Measurements from ENCODE around the gene PLK1.

The PLK1 gene

DNA sequence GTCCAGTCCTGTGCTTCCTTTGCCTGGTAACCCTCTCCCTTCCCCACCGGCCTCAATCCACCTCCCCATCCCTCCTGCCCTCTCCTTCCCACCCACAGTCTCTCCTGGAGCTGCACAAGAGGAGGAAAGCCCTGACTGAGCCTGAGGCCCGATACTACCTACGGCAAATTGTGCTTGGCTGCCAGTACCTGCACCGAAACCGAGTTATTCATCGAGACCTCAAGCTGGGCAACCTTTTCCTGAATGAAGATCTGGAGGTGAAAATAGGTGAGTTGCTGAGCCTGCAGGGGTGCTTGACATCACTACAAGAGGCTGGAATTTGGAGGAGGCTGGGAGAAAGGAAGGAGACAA, 1.3 kb downstream of the PLK1 start:
- TF ChIP-seq, protein P1, sequence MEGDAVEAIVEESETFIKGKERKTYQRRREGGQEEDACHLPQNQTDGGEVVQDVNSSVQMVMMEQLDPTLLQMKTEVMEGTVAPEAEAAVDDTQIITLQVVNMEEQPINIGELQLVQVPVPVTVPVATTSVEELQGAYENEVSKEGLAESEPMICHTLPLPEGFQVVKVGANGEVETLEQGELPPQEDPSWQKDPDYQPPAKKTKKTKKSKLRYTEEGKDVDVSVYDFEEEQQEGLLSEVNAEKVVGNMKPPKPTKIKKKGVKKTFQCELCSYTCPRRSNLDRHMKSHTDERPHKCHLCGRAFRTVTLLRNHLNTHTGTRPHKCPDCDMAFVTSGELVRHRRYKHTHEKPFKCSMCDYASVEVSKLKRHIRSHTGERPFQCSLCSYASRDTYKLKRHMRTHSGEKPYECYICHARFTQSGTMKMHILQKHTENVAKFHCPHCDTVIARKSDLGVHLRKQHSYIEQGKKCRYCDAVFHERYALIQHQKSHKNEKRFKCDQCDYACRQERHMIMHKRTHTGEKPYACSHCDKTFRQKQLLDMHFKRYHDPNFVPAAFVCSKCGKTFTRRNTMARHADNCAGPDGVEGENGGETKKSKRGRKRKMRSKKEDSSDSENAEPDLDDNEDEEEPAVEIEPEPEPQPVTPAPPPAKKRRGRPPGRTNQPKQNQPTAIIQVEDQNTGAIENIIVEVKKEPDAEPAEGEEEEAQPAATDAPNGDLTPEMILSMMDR (IDR thresholded peaks at IDR 0.05; ENCODE audit: insufficient read depth, low read depth, low read length, missing control alignments): no peak
- no peak for DNase-seq (ENCODE audit: low read depth)
- H3K4me3 ChIP-seq (ENCODE audit: low read depth, low read length): peak overlapping the region; percentile 77

DNA sequence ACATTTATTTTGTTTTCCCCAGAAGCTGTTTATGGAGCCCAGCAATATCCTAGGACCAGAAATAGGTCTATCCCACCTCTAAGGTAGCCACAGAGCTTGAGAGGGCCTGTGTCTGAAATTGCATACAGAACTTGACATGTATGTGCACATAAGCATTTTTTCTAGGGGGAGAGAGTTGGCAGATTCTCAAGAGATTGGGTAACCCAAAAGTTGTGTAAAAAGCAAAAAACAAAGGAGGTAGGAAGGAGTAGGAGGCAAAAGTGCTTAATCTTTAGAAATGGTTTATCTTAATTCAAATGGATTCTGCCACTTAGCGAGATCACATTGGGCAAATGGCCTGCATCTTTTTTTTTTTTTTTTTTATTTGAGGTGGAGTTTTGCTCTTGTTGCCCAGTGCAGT, 3.5 kb downstream of the PLK1 start:
- no peak for DNase-seq (ENCODE audit: low read depth)
- TF ChIP-seq, protein P1 (IDR thresholded peaks at IDR 0.05; ENCODE audit: insufficient read depth, low read depth, low read length, missing control alignments): no peak

DNA sequence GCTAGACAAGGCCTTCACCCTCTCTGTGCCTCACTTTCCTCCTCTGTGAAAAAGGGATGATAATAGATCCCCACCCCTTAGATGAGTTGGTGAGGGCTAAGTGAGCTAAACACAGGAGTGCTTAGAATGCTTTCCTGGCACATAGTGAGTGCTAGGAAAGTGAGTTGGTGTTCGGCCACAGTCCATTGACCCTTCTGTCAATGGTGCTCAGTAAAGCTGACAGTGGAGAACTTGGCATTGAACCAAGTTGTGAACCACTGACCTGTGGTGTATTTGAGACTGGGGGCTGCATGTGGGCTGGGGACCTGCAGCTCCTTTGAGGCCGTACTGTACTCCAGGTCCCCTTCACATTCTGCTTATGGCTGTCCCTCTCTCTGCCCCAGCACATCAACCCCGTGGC, 4.8 kb downstream of the PLK1 start:
- no peak for DNase-seq (ENCODE audit: low read depth)
- no peak overlapping the region for H3K4me3 ChIP-seq (ENCODE audit: low read depth, low read length)
- TF ChIP-seq, protein P1 (IDR thresholded peaks at IDR 0.05; ENCODE audit: insufficient read depth, low read depth, low read length, missing control alignments): no peak

More for the DNA sequence above, 3.5 kb downstream of the PLK1 start:
- no peak overlapping the region for H3K4me3 ChIP-seq (ENCODE audit: low read depth, low read length)

DNA sequence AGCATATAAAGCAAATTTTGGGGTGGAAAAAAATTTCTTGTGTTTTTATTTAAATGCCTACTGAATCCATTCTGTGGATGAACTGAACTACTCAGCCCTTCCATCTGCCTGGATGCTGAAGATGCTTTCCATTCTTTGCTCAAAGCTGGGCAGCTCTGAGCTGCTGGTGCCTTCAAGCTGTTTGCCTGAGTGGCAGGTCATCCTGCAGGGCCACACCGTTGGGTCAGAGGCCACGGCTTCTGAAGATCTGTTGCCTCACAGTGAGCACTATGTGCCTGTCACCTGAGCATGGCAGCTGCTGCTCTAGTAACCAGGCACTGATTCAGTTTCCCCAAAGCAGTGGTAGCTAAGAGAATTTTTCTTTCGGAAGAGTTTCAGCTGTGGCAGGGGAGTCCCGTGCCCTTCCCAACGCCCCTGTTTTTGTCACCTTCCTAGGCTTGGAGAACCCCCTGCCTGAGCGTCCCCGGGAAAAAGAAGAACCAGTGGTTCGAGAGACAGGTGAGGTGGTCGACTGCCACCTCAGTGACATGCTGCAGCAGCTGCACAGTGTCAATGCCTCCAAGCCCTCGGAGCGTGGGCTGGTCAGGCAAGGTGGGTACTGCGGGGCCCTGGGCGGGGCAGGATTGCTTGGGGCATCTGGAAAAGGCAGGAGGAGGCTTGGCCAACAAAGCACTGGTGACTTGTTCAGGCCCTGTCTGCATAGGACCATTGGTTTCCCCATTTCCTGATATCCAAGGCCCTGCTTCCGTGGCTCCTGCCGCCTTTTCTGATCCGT, 8.5 kb downstream of the PLK1 start:
- TF ChIP-seq, protein P1 (IDR thresholded peaks at IDR 0.05; ENCODE audit: insufficient read depth, low read depth, low read length, missing control alignments): no peak
- DNase-seq (ENCODE audit: low read depth): no peak

DNA sequence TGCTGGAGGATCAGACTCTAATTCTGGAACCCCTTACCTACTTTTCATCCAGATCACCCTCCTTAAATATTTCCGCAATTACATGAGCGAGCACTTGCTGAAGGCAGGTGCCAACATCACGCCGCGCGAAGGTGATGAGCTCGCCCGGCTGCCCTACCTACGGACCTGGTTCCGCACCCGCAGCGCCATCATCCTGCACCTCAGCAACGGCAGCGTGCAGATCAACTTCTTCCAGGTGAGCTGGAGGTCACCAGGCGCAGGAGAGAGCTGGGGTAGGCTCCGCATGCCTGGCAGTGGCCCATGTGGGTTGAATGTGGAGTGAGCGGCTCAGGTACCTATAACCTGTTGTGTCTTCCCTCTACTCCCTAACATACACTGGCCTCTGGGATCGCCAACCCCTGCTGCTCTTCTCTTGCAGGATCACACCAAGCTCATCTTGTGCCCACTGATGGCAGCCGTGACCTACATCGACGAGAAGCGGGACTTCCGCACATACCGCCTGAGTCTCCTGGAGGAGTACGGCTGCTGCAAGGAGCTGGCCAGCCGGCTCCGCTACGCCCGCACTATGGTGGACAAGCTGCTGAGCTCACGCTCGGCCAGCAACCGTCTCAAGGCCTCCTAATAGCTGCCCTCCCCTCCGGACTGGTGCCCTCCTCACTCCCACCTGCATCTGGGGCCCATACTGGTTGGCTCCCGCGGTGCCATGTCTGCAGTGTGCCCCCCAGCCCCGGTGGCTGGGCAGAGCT, 10.9 kb downstream of the PLK1 start:
- TF ChIP-seq, protein P1 (IDR thresholded peaks at IDR 0.05; ENCODE audit: insufficient read depth, low read depth, low read length, missing control alignments): no peak
- DNase-seq (ENCODE audit: low read depth): no peak
- H3K4me3 ChIP-seq (ENCODE audit: low read depth, low read length): no peak overlapping the region

More for the DNA sequence above, 8.5 kb downstream of the PLK1 start:
- H3K4me3 ChIP-seq (ENCODE audit: low read depth, low read length): no peak overlapping the region

DNA sequence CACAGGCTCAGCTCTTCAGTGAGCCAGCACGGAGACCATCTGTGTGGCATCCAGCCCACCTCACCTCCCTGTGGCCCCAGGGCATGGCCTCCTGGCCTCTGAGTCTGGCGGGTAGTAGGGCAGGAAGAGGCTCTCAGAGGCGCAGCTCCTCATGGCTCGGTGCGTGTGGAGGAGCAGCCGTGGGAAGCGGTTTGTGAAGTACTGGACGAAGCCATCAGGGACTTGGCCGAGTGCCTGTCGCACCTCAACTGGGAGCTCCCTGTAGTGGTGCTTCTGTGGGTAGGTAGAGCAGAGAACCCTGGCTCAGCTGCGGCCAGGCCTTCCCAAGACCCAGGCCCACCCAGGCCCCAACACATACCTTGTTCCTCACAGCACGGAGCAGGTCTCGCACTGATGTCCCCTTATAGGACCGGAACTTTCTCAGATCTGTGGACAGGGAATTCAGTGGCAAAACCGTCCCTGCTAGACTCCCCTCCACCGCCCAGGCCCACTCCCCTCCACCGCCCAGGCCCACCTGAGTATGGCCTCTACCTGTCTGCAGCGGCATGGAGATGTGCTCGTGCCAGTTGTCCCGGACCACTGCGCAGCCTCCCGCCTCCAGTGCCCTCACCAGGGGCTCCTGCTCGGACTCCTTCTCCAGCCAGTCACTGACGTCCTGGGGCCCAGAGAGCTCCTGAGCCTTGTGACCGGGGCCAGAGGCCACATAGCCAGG, 12.2 kb downstream of the PLK1 start:
- DNase-seq (ENCODE audit: low read depth): no peak
- TF ChIP-seq, protein P1 (IDR thresholded peaks at IDR 0.05; ENCODE audit: insufficient read depth, low read depth, low read length, missing control alignments): no peak
- H3K4me3 ChIP-seq (ENCODE audit: low read depth, low read length): no peak overlapping the region

Measured in GM12865 (cell line).